ENCODE measurements around the gene ITPR1. TPM values are rescaled to one million over a fixed set of nuclear protein-coding genes. Genes with fewer than 3 reads are reported as not detected.

The ITPR1 gene
- total RNA-seq, 3 donors from 2014 or later = 10.7 to 80.2 (median 20.7) TPM

DNA sequence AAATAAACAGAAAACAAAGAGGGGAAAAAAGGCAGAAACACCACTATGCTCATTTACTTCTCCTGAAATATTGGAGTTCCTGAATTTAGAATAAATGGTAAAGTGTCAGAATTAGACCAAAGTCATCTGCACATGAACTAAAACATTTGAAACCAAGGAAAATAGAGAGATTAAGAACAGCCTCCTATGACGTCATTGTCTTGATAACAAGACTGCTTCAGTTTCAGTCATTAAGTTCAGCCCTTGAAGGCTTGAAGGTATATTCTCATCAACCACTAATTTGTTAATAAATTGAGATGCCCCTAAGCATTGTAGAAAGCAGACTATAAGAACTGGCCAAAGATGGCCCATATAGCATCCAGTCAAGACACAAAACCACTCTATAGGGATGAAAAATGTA lies 28.6 kb upstream of the ITPR1 start:
- ATAC-seq = no peak

GRCh38 chr3:4466741-4467521 lies 26.2 kb upstream of the ITPR1 start, which contains the start of gene SUMF1:
Gene SUMF1, minus strand, starts transcription at chr3:4467269. Its CDS starts 24 bp downstream, at chr3:4467245.
- TF ChIP-seq CTCF (IDR thresholded peaks at IDR 0.05) = no peak
- Histone ChIP-seq H3K9me3 (no peaks in the 10 kb centered on the region), H3K4me1 (ENCODE audit: low read depth) (no peaks in the 10 kb centered on the region), H3K36me3 (ENCODE audit: low read depth) (no peaks in the 10 kb centered on the region), H3K4me3 (peak within 1 kb of the TSS; percentile 95)
- intact Hi-C loops (cut with DNase I, micrococcal nuclease) = no loop called here
- DNase-seq = peak; percentile 85 to 91 (median 86)
- ATAC-seq = peak; percentile 98

More for the DNA sequence above, 28.6 kb upstream of the ITPR1 start:
- H3K9me3 ChIP-seq = no peaks in the 10 kb centered on the region
- no peak for TF ChIP-seq CTCF (IDR thresholded peaks at IDR 0.05)
- no peak overlapping the region for H3K4me3 ChIP-seq
- no peaks in the 10 kb centered on the region for H3K36me3 ChIP-seq (ENCODE audit: low read depth)
- no peak for DNase-seq
- intact Hi-C loops (cut with DNase I, micrococcal nuclease) = no loop called here
- H3K4me1 ChIP-seq (ENCODE audit: low read depth) = no peaks in the 10 kb centered on the region

GRCh38 chr3:4467522-4467867 lies 25.7 kb upstream of the ITPR1 start:
- ATAC-seq = no peak
- DNase-seq = no peak
- intact Hi-C loops (cut with DNase I, micrococcal nuclease) = no loop called here
- Histone ChIP-seq H3K36me3 (ENCODE audit: low read depth) (no peaks in the 10 kb centered on the region), H3K4me3 (peak overlapping the region; percentile 95), H3K9me3 (no peaks in the 10 kb centered on the region), H3K4me1 (ENCODE audit: low read depth) (no peaks in the 10 kb centered on the region)
- TF ChIP-seq CTCF (IDR thresholded peaks at IDR 0.05) = no peak

DNA sequence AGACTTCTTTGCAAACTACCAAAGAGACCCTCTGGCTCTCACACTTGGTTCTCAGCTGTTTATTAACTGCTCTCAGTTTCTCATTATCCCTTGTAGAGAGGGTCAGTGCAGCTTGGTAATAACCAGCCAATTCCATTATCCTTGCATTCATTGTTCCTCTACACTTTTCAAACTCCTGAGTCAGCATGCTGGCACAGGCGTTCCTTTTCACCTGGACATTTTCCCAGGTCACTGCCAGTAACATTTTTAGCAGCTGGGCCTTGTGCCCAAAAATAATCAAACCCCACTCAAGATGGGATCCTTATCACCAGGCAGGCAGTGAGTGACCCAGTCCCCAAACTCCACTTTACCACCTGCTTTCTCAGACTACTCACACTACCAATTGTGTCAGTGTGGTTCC lies 21.2 kb upstream of the ITPR1 start:
- DNase-seq (no peak), ATAC-seq (no peak)
- no peak overlapping the region for H3K4me3 ChIP-seq
- no peak for TF ChIP-seq CTCF (IDR thresholded peaks at IDR 0.05)
- intact Hi-C loops (cut with DNase I, micrococcal nuclease) = no loop called here
- H3K9me3 ChIP-seq = no peaks in the 10 kb centered on the region
- H3K4me1 ChIP-seq (ENCODE audit: low read depth) = no peaks in the 10 kb centered on the region
- H3K36me3 ChIP-seq (ENCODE audit: low read depth) = no peaks in the 10 kb centered on the region

- intact Hi-C loops (cut with DNase I, micrococcal nuclease) = no loop called here
- ATAC-seq (no peak), DNase-seq (no peak)
- TF ChIP-seq CTCF (IDR thresholded peaks at IDR 0.05) = no peak
- Histone ChIP-seq H3K9me3 (no peaks in the 10 kb centered on the region), H3K4me3 (no peak overlapping the region), H3K36me3 (ENCODE audit: low read depth) (no peaks in the 10 kb centered on the region), H3K4me1 (ENCODE audit: low read depth) (no peaks in the 10 kb centered on the region)
Observed at GRCh38 chr3:4472312-4472711, 20.8 kb upstream of the ITPR1 start.
